Neural cell (in vitro differentiated cells): ENCODE measurements around the gene PABPN1L. TPM values are rescaled to one million over a fixed set of nuclear protein-coding genes. Genes with fewer than 3 reads are reported as not detected.

Source experiments
- H2AFZ ChIP-seq: fragments of 200-600, 300-800 bp; sonication (generic), shearing (Covaris generic); 2 replicates; pipeline ENCODE4 v1.6.0; 2014; ENCODE audit warnings: low read depth, mild to moderate bottlenecking, antibody characterized with exemption, low read length, moderate library complexity
- H3F3A ChIP-seq: fragments of 200-600 bp; shearing (Covaris generic); 2 replicates; pipeline ENCODE4 v1.6.1; 2016; ENCODE audit warnings: mild to moderate bottlenecking, moderate library complexity, mixed read lengths, antibody characterized with exemption, low read length; ENCODE audit not compliant: insufficient read depth, poor library complexity, severe bottlenecking
- H3K27ac ChIP-seq: fragments of 200-600, 300-800 bp; sonication (generic), shearing (Covaris generic); 2 replicates; pipeline ENCODE4 v1.5.1; 2014; ENCODE audit warnings: mild to moderate bottlenecking, low read length, moderate library complexity
- H3K27me3 ChIP-seq: fragments of 300-800, 200-600 bp; sonication (generic), shearing (Covaris generic); 2 replicates; pipeline ENCODE4 v1.6.0; 2014; ENCODE audit warnings: mild to moderate bottlenecking, low read depth, low read length, moderate library complexity; ENCODE audit not compliant: insufficient read depth
- H3K36me3 ChIP-seq: fragments of 300-800, 200-600 bp; sonication (generic), shearing (Covaris generic); 2 replicates; pipeline ENCODE4 v1.5.1; 2014; ENCODE audit warnings: mild to moderate bottlenecking, antibody characterized with exemption, low read length, moderate library complexity; ENCODE audit not compliant: insufficient read depth
- H3K4me2 ChIP-seq: fragments of 300-800, 200-600 bp; sonication (generic), shearing (Covaris generic); 2 replicates; pipeline ENCODE4 v1.6.0; 2014; ENCODE audit warnings: mild to moderate bottlenecking, low read length
- H3K4me3 ChIP-seq: fragments of 300-800, 200-600 bp; sonication (generic), shearing (Covaris generic); 2 replicates; pipeline ENCODE4 v1.5.1; 2014; ENCODE audit warnings: mild to moderate bottlenecking, low read length, moderate library complexity
- H3K79me2 ChIP-seq: fragments of 200-600 bp; shearing (Covaris generic); replicated peaks from 2 replicates; pipeline ENCODE4 v1.6.0; 2014; ENCODE audit warnings: mild to moderate bottlenecking, low read length, moderate library complexity; ENCODE audit not compliant: insufficient read depth
- H3K9ac ChIP-seq: fragments of 300-800, 200-600 bp; sonication (generic), shearing (Covaris generic); 2 replicates; pipeline ENCODE4 v1.6.1; 2016; ENCODE audit warnings: mild to moderate bottlenecking, low read length, mixed read lengths
- H3K9me2 ChIP-seq: fragments of 200-600 bp; shearing (Covaris generic); 2 replicates; pipeline ENCODE4 v1.6.1; 2016; ENCODE audit warnings: mild to moderate bottlenecking, low read length, mixed read lengths; ENCODE audit not compliant: insufficient read depth
- H3K9me3 ChIP-seq: fragments of 200-600, 300-800 bp; sonication (generic), shearing (Covaris generic); 2 replicates; pipeline ENCODE4 v1.6.1; 2016; ENCODE audit warnings: mild to moderate bottlenecking, mixed run types, low read length, moderate library complexity, mixed read lengths
- H4K20me1 ChIP-seq: fragments of 200-600 bp; shearing (Covaris generic); 2 replicates; pipeline ENCODE4 v1.6.1; 2016; ENCODE audit warnings: mild to moderate bottlenecking, mixed run types; ENCODE audit not compliant: insufficient read depth
- CTCF ChIP-seq: fragments of 450-650 bp; IDR thresholded peaks from 2 replicates; pipeline ENCODE4 v1.5.1; 2014; ENCODE audit warnings: antibody characterized with exemption, mild to moderate bottlenecking, moderate library complexity; ENCODE audit not compliant: poor library complexity, severe bottlenecking
- EP300 ChIP-seq: fragments of 450-650 bp; conservative IDR thresholded peaks from 2 replicates; pipeline ENCODE4 v1.6.1; 2014; ENCODE audit warnings: antibody characterized with exemption, mild to moderate bottlenecking, moderate library complexity; ENCODE audit not compliant: poor library complexity, severe bottlenecking
- EZH2 ChIP-seq: fragments of 200-600, 300-800 bp; shearing (Covaris generic), sonication (generic); IDR thresholded peaks from 2 replicates; pipeline ENCODE4 v1.6.1; 2014; ENCODE audit warnings: antibody characterized with exemption, low read length, borderline replicate concordance, mild to moderate bottlenecking; ENCODE audit not compliant: insufficient read depth, poor library complexity, severe bottlenecking
- MXI1 ChIP-seq: fragments of 450-650 bp; conservative IDR thresholded peaks from 2 replicates; pipeline ENCODE4 v1.6.1; 2014; ENCODE audit warnings: antibody characterized with exemption, mild to moderate bottlenecking; ENCODE audit not compliant: poor library complexity, severe bottlenecking
- POLR2AphosphoS5 ChIP-seq: IDR thresholded peaks from 2 replicates; pipeline ENCODE4 v1.6.1; 2012
- RAD21 ChIP-seq: fragments of 450-650 bp; conservative IDR thresholded peaks from 2 replicates; pipeline ENCODE4 v1.6.1; 2014; ENCODE audit warnings: antibody characterized with exemption, mild to moderate bottlenecking, moderate library complexity
- REST ChIP-seq: IDR thresholded peaks from 2 replicates; pipeline ENCODE4 v1.6.1; 2012; ENCODE audit warnings: borderline replicate concordance
- SMC3 ChIP-seq: fragments of 450-650 bp; conservative IDR thresholded peaks from 2 replicates; pipeline ENCODE4 v1.6.1; 2014; ENCODE audit warnings: antibody characterized with exemption, mild to moderate bottlenecking, moderate library complexity; ENCODE audit not compliant: poor library complexity
- TAF1 ChIP-seq: IDR thresholded peaks from 2 replicates; pipeline ENCODE4 v1.6.1; 2012; ENCODE audit warnings: low read depth
- polyA plus RNA-seq: library from polyadenylated mRNA; depleted of rRNA; stranded (reverse); fragments of >200 nt; gene quantifications from 2 replicates; pipeline ENCODE4 v1.2.3, GENCODE V29; 2014

Gene PABPN1L
- polyA plus RNA-seq, 1 donor from 2014 or later, result 0.20 TPM

GRCh38 chr16:88881007-88881615, 14.7 kb upstream of the PABPN1L start:
- Histone ChIP-seq H3K79me2 (no peaks in the 10 kb centered on the region), H3K9me3 (no peaks in the 10 kb centered on the region), H3K27me3 (no peaks in the 10 kb centered on the region), H3K36me3 (no peaks in the 10 kb centered on the region), H3K27ac (no peak overlapping the region), H4K20me1 (no peaks in the 10 kb centered on the region), H3K4me3 (no peak overlapping the region), H3K9ac (no peak overlapping the region), H3F3A (no peaks in the 10 kb centered on the region), H3K9me2 (no peaks in the 10 kb centered on the region), H2AFZ (no peak overlapping the region), H3K4me2 (no peak overlapping the region)
- TF ChIP-seq SMC3 (no peak), EP300 (no peak), EZH2 (no peak), POLR2AphosphoS5 (no peak), CTCF (no peak), REST (no peak), RAD21 (no peak), TAF1 (no peak), MXI1 (no peak)

GRCh38 chr16:88880226-88881006, 14.0 kb upstream of the PABPN1L start:
- no peak overlapping the region for H3K27ac ChIP-seq
- no peak overlapping the region for H3K4me3 ChIP-seq
- no peaks in the 10 kb centered on the region for H3K79me2 ChIP-seq
- H3K4me2 ChIP-seq, result no peak overlapping the region
- H3K9me2 ChIP-seq, result no peaks in the 10 kb centered on the region
- H3K9ac ChIP-seq, result no peak overlapping the region
- no peaks in the 10 kb centered on the region for H3K9me3 ChIP-seq
- no peak overlapping the region for H2AFZ ChIP-seq
- no peaks in the 10 kb centered on the region for H3K36me3 ChIP-seq
- H4K20me1 ChIP-seq, result no peaks in the 10 kb centered on the region
- H3K27me3 ChIP-seq, result no peaks in the 10 kb centered on the region
- TF ChIP-seq EZH2 (no peak), RAD21 (no peak), MXI1 (no peak), REST (no peak), EP300 (no peak), SMC3 (no peak), CTCF (no peak), TAF1 (no peak), POLR2AphosphoS5 (no peak)
- H3F3A ChIP-seq, result no peaks in the 10 kb centered on the region
